AG04449 (cell line): ENCODE data around the gene POLR2L.

ENCODE experiments used
- CTCF ChIA-PET: fragments of 350-600 bp; formaldehyde crosslinking; extraction: SDS; loops from one replicate; lab custom pipeline; 2021; ENCODE audit warnings: antibody characterized with exemption; lab: Yijun Ruan, JAX
- POLR2A ChIA-PET: fragments of 400-600, 350-600 bp; formaldehyde crosslinking; extraction: SDS; loops from one replicate; lab custom pipeline; 2020; ENCODE audit warnings: antibody characterized with exemption, inconsistent platforms; lab: Yijun Ruan, JAX
- DNase-seq: peaks from one replicate; pipeline ENCODE4 v3.0.0-alpha.2; 2010; ENCODE audit warnings: low read depth, low spot score
- H3K4me3 ChIP-seq: 2 replicates; pipeline ENCODE4 v1.5.1; 2011; ENCODE audit warnings: low read depth, mild to moderate bottlenecking, control low read depth, low read length
- CTCF ChIP-seq: IDR thresholded peaks from one replicate; pipeline ENCODE4 v1.5.1; 2011; ENCODE audit warnings: mild to moderate bottlenecking, moderate library complexity, low read length, control low read depth, inconsistent platforms; ENCODE audit not compliant: insufficient read depth; ENCODE audit errors: missing control alignments

Gene POLR2L

GRCh38 chr11:825366-826226, 16.7 kb downstream of the POLR2L start:
- ChIA-PET CTCF (no interaction called here), POLR2A (interaction anchor here (0.6 to 0.8 kb wide), 2 partner anchors 9 to 16 kb away, joined by 3 read pairs; no protein-coding TSS in a partner anchor)

DNA sequence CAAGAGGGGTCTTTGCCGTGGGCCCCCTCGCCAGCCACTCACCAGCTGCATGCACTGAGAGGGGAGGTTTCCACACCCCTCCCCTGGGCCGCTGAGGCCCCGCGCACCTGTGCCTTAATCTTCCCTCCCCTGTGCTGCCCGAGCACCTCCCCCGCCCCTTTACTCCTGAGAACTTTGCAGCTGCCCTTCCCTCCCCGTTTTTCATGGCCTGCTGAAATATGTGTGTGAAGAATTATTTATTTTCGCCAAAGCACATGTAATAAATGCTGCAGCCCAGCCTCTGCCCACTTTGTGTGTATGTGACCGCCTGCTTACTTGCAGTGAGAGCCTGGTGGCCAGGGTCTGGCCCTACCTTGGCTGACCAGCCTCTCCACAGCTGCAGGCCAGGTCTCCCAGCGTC, 17.4 kb downstream of the POLR2L start:
- ChIA-PET POLR2A (interaction anchor here (0.6 to 0.8 kb wide), 2 partner anchors 10 to 17 kb away, joined by 3 read pairs; no protein-coding TSS in a partner anchor), CTCF (no interaction called here)
- DNase-seq, result no peak
- no peak for TF ChIP-seq CTCF
- H3K4me3 ChIP-seq, result no peak overlapping the region

More at GRCh38 chr11:825366-826226, 16.7 kb downstream of the POLR2L start:
- H3K4me3 ChIP-seq, result no peak overlapping the region
- no peak for TF ChIP-seq CTCF
- no peak for DNase-seq

DNA sequence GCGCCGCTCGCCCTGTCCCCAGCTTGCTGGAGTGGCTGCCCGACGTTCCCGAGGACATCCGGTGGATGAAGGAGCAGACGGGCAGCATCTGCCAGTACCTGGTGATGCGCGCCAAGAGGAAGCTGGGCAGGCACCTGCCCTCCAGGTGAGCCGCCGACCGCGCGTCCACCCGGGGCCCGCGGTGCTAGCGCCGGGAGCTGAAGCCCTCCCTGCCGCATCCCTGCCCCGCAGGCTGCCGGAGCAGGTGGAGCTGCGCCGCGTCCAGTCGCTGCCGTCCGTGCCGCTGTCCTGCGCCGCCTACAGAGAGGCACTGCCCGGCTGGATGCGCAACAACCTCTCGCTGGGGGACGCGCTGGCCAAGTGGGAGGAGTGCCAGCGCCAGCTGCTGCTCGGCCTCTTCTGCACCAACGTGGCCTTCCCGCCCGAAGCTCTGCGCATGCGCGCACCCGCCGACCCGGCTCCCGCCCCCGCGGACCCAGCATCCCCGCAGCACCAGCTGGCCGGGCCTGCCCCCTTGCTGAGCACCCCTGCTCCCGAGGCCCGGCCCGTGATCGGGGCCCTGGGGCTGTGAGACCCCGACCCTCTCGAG, 17.9 kb downstream of the POLR2L start:
- TF ChIP-seq CTCF, result no peak
- no peak for DNase-seq
- POLR2A ChIA-PET, result interaction anchor here (0.8 kb wide), 1 partner anchor 11 kb away, joined by 3 read pairs; no protein-coding TSS in a partner anchor
- CTCF ChIA-PET, result interaction anchor here (1.3 kb wide), 1 partner anchor 10 kb away, joined by 4 read pairs; no protein-coding TSS in a partner anchor
- no peak overlapping the region for H3K4me3 ChIP-seq

DNA sequence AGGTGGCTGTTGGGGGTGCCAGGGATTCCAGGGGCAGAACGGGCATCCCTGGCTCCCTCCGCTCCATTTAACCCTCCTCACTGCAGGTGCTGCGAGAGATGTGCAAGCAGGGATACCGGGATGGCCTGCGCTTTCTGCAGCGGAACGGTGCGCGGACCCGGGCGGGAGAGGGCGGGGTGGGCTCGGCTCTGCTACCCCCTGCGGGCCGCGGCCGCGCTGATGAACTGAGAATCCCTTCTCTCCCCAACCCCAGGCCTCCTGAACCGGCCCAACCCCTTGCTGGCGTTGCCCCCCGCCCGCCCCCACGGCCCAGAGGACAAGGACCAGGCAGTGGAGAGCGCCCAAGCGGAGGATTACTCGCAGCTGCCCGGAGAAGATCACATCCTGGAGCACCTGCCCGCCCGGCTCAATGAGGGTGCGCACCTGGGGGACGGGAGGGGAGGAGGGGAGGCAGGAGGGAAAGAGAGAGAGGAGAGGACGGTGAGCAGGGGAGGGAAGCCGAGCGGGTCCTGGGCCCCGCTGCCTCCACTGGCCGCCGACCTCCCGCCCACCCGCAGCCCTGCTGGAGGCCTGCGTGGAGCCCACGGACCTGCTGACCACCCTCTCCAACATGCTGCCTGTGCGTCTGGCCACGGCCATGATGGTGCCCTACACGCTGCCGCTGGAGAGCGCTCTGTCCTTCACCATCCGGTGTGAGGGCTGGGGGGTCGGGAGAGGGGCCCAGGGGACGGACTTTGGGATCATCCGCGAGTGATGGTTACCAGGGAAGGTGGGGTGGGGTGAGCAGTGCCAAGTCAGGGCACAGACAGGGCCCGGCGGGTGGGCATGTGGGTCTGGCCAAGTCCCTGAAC, 18.7 kb downstream of the POLR2L start:
- DNase-seq, result no peak
- ChIA-PET CTCF (interaction anchor here (1.3 kb wide), 1 partner anchor 10 kb away, joined by 4 read pairs; no protein-coding TSS in a partner anchor), POLR2A (interaction anchor here (2.0 kb wide), 1 partner anchor 11 kb away, joined by 7 read pairs; no protein-coding TSS in a partner anchor)
- no peak for TF ChIP-seq CTCF
- no peak overlapping the region for H3K4me3 ChIP-seq

- no peak for TF ChIP-seq CTCF
- DNase-seq, result no peak
- peak overlapping the region; percentile 72 for H3K4me3 ChIP-seq
- ChIA-PET CTCF (interaction anchor here (0.9 to 1.7 kb wide), 2 partner anchors 10 to 23 kb away, joined by 3 to 6 read pairs; no protein-coding TSS in a partner anchor), POLR2A (interaction anchor here (0.6 to 4.6 kb wide), 3 partner anchors 10 to 46 kb away, joined by 3 to 96 read pairs (median 7); partner anchors contain the start of gene CD151)
Measured at GRCh38 chr11:821512-822371, 20.6 kb downstream of the POLR2L start.
